Activated T-cell treated with anti-CD3 and anti-CD28 coated beads for 48 hours (primary cell): ENCODE measurements around the gene CFAP97.
"Not testable (repeated sequence)": the region's sequence is repeated elsewhere in the genome, so short reads cannot be mapped to it uniquely, and the experiment has no call there.

Source experiments
- DNase-seq: peaks from one replicate; pipeline ENCODE4 v3.0.0-alpha.2; 2020; ENCODE audit warnings: low read depth

The CFAP97 gene

DNA sequence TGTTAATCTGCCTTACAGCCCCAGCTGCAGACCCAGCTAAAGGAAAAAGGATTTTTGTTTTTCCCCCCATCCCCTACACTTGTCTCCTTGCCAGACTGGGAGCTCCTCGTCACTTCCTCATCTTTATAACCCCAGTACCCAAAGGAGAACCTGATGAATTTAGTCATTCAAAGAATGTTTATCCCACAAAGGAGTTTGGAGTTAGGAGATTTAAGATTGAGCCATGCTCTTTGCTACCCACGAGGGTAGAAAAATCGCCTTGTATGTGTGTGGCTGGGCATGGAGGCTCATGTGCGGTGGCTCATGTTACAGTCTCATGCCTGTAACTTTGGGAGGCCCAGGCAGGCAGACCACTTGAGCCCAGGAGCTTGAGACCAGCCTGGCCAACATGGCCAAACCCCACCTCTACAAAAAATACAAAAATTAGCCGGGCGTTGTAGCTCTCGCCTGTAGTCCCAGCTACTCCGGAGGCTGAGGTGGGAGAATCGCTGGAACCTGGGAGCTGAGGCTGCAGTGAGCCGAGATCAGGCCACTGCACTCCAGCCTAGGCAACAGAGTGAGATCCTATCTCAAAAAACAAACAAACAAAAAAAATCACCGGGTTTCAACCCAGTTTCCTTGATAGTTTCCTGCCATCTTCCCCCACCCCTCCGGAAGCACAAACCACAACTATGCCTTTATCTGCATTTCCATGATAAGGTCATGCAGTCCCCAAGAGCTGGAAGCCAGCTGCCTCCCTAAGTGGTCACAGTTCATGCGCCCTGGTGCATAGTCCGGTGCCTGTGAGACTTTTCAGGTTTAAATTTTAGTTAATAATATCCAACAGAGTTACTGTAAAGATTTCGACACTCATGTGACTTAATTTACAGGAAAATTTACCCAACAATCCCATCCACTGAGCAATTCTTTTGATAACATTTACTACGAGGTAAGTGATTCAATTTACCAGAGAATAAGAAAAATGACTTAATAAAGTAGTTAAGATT lies 1.5 kb downstream of the CFAP97 start:
- no peak for DNase-seq

DNA sequence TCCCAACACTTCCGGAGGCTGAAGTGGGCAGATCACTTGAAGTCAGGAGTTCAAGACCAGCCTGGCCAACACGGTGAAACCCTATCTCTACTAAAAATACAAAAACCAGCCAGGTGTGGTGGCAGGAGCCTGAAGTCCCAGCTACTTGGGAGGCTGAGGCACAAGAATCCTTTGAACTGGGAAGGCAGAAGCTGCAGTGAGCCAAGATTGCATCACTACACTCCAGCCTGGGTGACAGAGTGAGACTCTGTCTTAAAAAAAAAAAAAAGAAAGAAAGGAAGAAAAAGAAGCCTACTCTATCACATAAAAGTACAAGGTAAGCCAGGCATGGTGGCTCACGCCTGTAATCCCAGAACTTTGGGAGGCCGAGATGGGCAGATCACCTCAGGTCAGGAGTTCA lies 5.6 kb downstream of the CFAP97 start:
- DNase-seq: not testable (repeated sequence)

DNA sequence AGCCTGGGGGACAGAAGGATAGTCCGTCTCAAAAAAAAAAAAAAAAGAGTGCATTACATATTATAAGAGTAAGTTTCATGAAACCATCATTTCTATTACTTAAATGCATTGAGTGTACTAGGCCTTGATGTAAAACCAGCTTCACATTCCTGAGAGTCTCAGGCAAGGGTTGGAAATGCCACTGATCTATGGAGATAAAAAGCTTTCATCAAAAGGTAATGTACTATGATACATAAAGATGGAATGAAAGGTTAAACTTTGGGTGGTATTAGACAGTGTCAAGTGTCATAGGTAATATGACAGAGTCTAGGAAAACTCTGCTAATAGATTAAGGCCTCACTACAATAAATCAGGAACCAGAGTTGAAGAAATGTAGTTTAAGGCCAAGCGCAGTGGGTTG lies 7.4 kb downstream of the CFAP97 start:
- no peak for DNase-seq

DNA sequence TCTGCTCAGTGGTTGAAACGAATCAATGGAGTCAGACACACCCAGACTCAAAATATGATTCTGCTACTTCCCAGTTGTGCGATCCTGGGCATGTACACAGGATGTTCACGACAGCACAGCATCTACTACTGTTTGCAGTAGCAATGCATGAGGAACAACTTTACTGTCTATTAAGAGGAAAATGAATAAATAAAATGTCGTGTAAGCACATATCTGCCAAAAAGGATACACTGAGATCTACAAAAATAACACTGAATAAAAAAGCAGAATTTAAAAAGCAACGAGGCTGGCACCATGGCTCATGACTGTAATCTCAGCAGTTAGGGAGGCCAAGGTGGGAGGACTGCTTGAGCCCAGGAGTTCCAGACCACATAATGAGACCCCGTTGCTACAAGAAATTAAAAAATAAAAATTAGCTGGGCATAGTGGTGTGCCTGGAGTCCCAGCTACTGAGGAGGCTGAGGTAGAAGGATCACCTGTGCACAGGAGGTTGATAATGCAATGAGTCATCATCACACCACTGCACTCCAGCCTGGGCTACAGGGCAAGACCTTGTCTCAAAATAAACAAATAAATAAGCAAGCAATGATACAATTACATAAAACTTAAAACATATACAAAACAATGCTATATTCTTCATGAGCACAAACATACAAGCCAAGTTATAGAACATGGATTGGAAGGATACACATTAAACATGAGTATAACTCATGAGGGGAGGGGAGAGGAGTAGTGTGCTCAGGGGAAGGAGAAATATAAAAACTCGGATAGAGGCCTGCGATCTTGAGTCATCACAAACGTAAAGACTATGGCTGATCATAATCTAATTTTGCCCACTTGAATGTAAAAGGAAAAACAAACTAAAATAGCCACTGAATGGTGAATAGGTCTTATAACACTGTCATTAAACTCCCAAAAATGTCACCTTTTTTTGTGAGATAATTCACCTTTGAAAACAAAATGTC lies 8.6 kb downstream of the CFAP97 start:
- DNase-seq: no peak

DNA sequence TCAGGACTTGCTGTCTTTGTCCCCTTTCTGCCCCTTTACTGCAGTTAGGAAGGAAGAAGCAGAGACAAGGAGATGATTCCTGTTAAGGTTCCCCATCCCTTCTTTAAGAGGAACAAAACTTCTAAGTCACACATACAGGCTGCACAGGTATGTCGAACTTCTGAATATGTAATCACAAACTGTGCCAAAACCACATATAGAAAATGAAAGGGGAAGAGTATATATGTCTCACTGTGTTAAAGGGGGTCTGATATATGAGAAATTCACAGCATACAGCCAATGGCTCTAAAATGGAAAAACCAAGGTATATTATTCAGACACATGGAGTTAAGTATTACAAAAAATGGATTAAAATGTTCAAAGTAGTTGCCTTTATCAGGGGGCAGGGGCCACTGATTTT lies 11.7 kb downstream of the CFAP97 start:
- DNase-seq: no peak

DNA sequence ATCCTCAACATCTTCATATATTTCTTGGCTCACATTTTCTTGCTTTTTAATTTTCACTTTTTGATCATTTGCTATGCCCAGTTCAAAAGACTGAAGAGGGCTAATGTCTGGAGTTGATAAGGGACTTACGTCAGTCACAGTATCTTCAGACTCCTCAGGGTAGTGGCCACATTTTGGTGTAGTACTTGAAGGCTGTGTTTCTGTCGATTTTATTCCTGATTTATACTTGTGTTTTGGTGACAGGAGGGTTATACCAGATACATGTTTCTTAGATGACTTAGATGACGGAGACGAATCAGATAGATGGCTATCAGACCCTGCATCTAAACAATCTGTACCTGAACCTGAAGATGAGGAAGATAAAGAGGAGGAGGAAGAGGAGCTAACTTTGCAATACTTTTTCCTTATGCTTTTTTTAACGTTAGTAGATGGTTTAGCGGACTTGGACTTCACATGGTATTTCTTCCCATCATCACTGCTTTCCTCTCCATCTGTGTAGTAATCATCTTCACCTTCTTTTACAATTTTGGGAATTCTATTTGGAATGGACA lies 13.4 kb downstream of the CFAP97 start:
- DNase-seq: no peak

DNA sequence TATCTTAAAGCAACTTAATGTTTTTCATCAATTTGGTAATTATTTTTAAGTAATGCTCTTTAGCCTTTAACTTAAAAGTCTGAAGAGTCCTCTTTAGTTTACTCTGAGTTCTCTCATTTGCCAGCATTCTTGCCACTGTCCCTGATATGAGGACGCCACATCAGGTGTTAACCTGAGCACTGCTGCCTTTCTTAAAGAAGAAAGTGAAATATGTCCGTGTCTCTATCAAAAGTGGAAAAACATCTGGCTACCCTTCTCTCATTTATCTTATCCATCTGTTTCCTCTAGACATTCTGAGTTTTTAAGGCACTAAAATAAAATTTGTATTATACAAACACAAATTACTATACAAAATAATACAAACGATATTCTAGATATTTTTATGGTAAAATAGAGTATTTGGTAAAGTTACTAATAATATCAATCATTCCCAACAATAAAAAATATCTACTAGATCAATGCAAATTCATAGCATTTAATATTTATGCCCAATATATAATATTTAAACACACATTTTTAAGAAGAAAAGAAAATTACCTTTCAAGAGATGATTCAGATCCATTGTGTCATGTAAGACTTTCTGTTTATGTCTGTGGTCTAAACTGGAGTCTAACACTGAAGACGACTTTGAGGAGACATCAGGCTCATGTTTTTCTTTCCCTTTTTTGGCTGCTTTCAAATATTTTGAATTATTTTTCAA lies 14.0 kb downstream of the CFAP97 start:
- no peak for DNase-seq

DNA sequence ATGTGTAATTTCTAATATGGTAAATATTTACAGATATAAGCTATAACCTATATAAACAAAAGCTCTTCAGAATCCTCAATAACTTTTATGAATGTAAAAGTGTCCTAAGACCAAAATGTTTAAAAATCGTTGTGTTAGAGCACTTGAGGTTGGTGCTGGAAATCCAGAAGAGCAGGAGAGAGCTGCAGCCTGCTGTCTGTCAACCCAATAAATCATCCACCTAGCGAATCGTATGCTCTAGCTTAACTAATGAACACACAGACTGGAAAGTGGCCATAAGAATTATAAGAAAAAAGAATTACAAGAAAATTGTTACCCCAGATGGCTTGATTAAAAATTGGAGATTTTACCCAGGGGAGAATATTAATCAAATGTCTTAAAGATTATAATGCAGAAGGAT lies 17.0 kb downstream of the CFAP97 start:
- no peak for DNase-seq

DNA sequence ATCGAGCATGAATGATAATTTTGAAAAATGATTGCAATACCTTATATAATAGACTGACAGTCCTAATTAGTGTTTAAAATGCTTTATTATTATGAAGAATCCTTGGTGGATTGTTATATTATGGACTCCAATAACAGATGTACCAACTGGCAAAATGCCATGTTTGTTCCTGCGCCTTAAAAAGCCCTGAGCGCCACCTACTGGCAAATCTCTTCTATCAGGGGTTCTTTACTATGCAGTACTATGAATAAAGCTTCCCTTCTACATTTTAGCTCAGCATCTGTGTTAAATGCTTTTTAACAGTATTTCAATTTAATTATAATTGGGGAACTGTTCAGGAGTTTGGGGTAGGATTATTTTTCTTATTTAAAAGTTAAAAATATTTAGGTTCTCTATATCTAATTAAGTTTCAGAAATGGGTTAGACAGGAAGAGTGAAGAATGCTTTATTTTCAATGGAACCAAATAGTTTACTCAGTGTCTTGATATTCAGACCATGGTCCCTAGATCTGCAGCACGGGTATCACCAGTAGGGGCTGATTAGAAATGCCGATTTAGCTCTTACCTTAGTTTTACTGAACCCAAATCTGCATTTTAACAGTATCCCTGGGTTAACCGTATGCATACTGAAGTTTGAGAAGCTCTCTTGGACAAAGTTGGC lies 20.0 kb downstream of the CFAP97 start:
- peak; percentile 49 for DNase-seq

DNA sequence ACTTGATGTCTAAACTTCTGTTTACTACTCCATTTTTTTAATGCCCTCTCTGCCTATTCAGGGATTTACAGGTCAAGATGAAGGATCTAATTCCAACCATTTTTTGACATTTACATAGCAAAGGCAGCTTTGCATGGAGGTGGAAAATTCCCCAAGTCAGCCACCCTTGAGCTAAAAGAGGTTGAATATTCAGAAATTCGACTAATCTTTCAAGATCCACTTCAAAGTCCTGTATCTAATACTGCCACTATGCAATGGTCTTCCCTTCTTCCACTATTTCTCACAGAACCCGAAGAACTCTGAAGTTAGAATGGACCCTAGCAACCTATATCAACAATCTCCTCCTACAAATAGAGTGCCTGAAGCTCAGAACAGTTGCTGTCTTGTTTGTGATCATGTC lies 21.6 kb downstream of the CFAP97 start:
- DNase-seq: no peak

DNA sequence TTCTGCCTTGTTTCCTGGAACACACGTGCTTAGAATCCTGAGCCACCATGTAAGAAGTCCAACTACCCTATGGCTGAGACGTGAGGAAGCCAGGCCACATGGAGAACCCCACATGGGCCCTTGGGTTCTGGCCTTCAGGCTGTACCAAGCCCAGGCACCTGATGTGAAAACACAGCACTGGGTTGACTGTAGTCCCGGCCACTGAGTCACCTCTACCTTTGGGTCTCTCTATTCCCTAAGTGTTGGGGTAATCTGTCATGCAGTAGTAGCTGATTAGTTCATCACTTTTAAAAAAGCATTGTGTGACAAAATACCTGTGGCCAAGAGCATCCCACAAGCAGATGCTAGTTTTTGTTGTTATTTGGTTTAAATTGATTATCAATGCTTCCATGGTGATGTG lies 24.3 kb downstream of the CFAP97 start:
- DNase-seq: no peak

DNA sequence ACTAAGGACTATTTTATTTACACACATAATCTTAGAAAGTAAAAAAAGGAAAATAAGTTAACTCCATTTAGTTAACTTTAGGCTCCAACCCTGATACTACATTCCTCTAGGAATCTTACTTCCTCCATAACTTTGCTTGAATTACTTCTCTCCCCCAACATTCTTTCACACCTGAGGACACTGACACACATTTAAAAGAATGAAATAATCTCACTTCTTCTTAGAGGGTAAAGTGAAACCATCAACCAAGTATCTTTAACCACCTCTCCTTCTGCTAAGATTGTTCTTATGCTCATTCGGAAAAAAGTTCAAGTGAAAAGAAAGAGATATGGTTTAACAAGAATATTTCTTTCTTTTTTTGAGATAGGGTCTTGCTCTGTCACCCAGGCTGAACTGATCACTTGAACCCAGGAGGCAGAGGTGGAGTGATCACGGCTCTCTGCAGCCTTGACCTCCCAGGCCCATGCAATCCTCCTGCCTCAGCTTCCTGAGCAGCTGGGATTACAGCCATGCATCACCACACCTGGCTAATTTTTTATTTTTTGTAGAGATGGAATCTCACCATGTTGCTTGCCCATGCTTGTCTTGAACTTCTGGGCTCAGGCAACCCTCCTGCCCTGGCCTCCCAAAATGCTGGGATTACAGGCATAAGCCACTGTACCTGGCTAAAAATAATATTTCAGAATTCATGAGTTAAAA lies 32.3 kb downstream of the CFAP97 start:
- no peak for DNase-seq

DNA sequence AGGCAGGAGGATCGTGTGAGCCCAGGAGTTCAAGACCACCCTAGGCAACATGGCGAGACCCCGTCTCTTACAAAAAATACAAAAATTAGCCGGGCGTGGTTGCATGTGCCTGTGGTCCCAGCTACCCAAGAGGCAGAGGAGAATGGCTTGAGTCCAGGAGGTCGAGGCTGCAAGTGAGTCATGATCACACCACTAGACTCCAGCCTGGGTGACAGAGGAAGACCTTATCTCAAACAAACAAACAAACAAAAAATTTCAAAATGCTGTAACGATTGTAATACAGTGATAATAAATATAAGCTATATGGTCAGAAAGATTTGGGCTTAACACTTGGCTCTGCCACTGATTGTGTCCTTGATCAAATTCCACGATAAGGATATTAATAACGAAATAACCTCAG lies 36.6 kb downstream of the CFAP97 start:
- no peak for DNase-seq

DNA sequence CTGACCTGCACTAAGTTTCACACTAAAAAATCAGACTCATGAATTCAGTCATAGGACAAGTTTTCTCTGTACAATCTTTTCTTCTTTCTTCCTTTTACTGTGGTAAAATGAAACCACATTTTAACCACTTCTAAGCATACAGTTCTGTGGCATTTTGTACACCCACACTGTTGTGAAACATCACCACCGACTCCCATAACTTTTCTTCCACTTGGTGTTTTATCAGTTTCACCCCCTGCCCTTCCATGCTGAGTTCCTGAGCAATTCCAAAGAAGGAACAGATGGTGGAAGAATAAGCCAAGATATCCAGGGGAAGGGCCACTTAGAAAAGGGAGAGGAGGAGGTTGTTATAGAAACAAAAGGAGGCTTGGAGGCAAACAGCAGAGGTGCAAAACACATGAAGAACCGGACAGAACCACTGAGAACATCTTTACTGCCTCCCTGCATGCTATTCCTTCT lies 38.2 kb downstream of the CFAP97 start:
- no peak for DNase-seq

DNA sequence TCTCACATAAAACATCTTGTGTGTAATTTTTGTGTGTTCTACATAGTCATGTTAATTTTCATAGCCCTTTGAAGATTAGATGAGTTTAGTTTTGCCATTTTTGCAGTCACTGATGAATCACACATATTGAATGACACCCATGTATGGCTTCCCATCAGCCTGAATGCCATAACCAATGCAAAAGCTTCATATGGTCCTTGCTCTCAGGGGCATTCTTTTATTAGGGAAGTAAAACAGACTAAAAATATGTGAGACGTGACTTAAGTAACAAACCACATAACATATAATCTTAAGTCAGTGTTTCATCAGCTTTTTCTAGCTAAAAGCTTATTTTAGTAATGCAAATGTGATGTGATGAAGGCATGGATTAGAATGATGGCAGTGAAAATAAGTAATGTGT lies 52.5 kb downstream of the CFAP97 start:
- DNase-seq: no peak

DNA sequence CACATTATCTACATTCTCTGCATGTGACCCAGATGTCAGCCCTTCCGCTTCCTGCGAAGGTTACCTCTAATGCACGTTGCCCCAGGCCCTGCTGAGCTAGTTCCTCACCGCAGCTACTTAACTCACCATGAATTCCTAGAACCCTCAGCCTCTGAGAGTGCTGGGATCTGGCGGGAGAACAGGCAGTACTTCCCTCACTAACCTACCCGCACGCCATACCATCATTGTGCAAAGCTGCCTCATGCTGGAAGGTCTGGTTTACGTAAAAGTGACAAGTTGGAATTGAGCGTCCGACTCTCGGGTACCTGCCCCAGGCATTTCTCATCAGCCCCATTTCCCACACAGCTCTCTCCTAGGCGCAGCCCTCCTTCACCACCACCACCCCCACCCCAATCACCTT lies 54.4 kb downstream of the CFAP97 start:
- no peak for DNase-seq

DNA sequence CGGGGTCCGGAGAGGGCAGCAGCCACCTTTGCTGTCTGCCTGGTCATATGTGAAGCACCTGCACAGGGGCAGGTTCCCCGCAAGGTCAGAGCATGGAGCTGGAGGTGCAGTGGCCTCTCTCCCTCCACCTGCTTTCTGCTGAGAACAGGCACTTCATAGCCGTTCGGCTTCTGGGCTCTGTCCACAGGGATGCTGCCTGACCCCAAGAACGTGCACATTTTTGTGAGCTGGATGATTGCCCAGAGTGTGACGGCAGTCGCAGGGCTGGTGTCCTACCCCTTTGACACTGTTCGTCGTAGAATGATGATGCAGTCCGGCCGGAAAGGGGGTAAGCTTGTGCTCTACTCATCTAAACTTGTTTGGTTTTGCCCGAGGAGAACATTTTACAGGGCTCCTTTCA lies 58.2 kb downstream of the CFAP97 start:
- DNase-seq: no peak

DNA sequence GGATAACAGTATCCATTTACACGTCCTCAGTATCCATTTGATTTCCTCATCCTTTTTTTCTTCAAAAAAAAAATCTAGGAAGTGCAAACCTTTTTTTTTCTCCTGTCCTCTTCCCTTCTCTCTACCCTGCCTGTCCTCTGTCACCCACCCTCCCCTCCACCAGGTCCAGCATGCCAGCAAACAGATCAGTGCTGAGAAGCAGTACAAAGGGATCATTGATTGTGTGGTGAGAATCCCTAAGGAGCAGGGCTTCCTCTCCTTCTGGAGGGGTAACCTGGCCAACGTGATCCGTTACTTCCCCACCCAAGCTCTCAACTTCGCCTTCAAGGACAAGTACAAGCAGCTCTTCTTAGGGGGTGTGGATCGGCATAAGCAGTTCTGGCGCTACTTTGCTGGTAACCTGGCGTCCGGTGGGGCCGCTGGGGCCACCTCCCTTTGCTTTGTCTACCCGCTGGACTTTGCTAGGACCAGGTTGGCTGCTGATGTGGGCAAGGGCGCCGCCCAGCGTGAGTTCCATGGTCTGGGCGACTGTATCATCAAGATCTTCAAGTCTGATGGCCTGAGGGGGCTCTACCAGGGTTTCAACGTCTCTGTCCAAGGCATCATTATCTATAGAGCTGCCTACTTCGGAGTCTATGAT lies 59.1 kb downstream of the CFAP97 start:
- DNase-seq: no peak

DNA sequence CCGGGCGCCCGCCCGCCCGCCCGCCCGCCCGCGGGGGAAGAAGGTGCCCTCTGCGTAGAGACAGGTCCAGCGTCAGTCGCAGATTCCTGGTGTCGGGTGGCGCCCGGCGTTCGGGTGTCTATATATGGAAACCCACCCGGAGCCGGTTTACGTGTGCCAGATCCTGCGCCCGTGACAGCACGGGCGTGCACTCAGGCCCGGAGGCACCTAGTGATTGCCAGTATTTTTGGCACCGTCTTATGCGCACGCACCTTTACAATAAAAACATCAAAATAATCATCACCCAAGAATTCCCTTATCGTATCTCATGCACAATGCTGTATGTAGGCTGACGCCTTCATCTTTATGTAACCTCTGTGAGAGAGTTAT lies 60.2 kb downstream of the CFAP97 start:
- DNase-seq: peak; percentile 10

DNA sequence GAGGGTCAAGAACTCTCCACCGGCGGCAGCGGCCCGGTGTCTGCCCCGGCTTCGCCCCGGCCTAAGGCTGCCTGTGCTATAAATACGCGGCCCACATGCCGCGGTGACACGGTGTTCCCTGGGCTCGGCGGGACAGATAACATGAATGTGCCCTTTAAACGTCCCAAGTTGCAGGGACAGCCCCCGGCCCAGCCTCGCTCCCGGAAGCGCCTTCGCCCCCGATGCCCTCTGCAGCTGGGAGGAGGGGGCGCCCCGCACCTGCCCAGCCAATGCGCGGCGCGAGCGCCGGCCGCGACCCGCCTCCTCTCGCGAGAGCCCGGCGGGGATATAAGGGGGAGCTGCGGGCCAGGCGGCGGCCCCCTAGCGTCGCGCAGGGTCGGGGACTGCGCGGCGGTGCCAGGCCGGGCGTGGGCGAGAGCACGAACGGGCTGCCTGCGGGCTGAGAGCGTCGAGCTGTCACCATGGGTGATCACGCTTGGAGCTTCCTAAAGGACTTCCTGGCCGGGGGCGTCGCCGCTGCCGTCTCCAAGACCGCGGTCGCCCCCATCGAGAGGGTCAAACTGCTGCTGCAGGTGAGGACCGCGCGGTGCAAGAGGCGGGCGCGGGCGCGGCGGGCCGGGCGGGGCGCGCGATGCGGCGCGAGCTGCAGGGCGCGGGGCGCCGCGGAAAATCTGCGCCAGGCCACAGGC lies 60.7 kb downstream of the CFAP97 start, which contains the start of gene SLC25A4:
Gene SLC25A4, plus strand, starts transcription at position 355 of the 689 bp plus-strand sequence. Its CDS starts 107 bp downstream, at position 462.
- DNase-seq: peak; percentile 89
